ENCODE results near the gene TBC1D14. TPM values are rescaled to one million over a fixed set of nuclear protein-coding genes. Genes with fewer than 3 reads are reported as not detected.
"Not testable (repeated sequence)": the region's sequence is repeated elsewhere in the genome, so short reads cannot be mapped to it uniquely, and the experiment has no call there.

Gene TBC1D14
- total RNA-seq, 2 donors from 2014 or later, result 42.3 to 43.5 TPM

DNA sequence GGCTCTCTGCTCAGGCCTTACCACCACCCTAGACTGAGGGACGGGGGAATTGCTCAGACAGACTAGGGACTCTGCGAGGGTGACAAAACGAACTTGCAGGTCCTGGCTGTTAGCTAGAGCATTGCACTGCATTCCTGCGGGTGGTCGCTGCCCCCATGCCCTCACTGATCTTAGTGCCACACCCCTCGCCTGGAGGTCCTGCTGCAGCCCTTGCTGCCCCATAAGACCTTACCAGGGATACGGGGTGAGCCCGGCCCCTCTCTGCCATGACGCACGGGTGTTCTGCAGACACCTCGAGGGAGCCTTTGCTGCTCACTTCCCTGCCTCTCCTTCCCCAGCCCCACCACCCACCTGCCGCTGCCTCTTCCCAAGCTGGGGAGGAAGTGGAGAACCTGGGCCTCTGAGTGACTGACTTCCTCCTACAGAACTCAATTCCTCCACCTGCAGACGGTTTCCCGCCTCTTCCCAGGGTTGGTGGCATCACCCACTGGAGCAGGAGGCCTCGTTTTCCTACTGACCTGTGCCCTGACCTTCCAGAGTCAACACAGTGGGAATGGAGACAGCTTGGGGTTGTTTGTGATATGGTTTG, 19.8 kb upstream of the TBC1D14 start:
- peaks cover 17% of the 10 kb centered on the region for H3K9me3 Mint-ChIP-seq
- H3K9me3 ChIP-seq (ENCODE audit: control insufficient read depth, low read length), result peaks cover 4% of the 10 kb centered on the region
- no peak overlapping the region for H3K4me3 ChIP-seq (ENCODE audit: low read length)
- no peak overlapping the region for H3K27ac Mint-ChIP-seq
- H3K27me3 Mint-ChIP-seq (ENCODE audit: insufficient read depth), result no peaks in the 10 kb centered on the region
- H3K9ac ChIP-seq (ENCODE audit: extremely low read depth, low read length, poor library complexity, severe bottlenecking), result no peak overlapping the region
- H3K36me3 Mint-ChIP-seq (ENCODE audit: low read depth), result peaks cover 10% of the 10 kb centered on the region
- H3K4me1 Mint-ChIP-seq, result peaks cover 4% of the 10 kb centered on the region
- no peak overlapping the region for H3K27ac ChIP-seq (ENCODE audit: low read depth, low read length)
- no peaks in the 10 kb centered on the region for H3K4me1 ChIP-seq (ENCODE audit: control insufficient read depth, insufficient read depth, low read length)
- DNase-seq, result no peak
- TF ChIP-seq, protein P1, sequence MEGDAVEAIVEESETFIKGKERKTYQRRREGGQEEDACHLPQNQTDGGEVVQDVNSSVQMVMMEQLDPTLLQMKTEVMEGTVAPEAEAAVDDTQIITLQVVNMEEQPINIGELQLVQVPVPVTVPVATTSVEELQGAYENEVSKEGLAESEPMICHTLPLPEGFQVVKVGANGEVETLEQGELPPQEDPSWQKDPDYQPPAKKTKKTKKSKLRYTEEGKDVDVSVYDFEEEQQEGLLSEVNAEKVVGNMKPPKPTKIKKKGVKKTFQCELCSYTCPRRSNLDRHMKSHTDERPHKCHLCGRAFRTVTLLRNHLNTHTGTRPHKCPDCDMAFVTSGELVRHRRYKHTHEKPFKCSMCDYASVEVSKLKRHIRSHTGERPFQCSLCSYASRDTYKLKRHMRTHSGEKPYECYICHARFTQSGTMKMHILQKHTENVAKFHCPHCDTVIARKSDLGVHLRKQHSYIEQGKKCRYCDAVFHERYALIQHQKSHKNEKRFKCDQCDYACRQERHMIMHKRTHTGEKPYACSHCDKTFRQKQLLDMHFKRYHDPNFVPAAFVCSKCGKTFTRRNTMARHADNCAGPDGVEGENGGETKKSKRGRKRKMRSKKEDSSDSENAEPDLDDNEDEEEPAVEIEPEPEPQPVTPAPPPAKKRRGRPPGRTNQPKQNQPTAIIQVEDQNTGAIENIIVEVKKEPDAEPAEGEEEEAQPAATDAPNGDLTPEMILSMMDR (conservative IDR thresholded peaks at IDR 0.05), result no peak
- no peak overlapping the region for H3K4me3 Mint-ChIP-seq
- 95 to 98% methylated on average over 6 to 15 of the region's 15 CpGs for WGBS, 2 experiments (ENCODE audit: insufficient coverage in 1 of 2, insufficient read length in 1 of 2)
- no peaks in the 10 kb centered on the region for H3K27me3 ChIP-seq (ENCODE audit: control insufficient read depth, insufficient read depth, low read length, poor library complexity, severe bottlenecking)
- no peaks in the 10 kb centered on the region for H3K36me3 ChIP-seq (ENCODE audit: control insufficient read depth, insufficient read depth, low read length)

GRCh38 chr4:6890358-6890757, 19.3 kb upstream of the TBC1D14 start:
- Mint-ChIP-seq H3K4me3 (no peak overlapping the region), H3K36me3 (ENCODE audit: low read depth) (peaks cover 10% of the 10 kb centered on the region), H3K27me3 (ENCODE audit: insufficient read depth) (no peaks in the 10 kb centered on the region), H3K27ac (no peak overlapping the region), H3K9me3 (peaks cover 17% of the 10 kb centered on the region), H3K4me1 (peaks cover 4% of the 10 kb centered on the region)
- TF ChIP-seq, protein P1 (conservative IDR thresholded peaks at IDR 0.05), result no peak
- Histone ChIP-seq H3K4me3 (ENCODE audit: low read length) (no peak overlapping the region), H3K9ac (ENCODE audit: extremely low read depth, low read length, poor library complexity, severe bottlenecking) (no peak overlapping the region), H3K4me1 (ENCODE audit: control insufficient read depth, insufficient read depth, low read length) (no peaks in the 10 kb centered on the region), H3K9me3 (ENCODE audit: control insufficient read depth, low read length) (peaks cover 4% of the 10 kb centered on the region), H3K27ac (ENCODE audit: low read depth, low read length) (no peak overlapping the region), H3K36me3 (ENCODE audit: control insufficient read depth, insufficient read depth, low read length) (no peaks in the 10 kb centered on the region), H3K27me3 (ENCODE audit: control insufficient read depth, insufficient read depth, low read length, poor library complexity, severe bottlenecking) (no peaks in the 10 kb centered on the region)
- no peak for DNase-seq
- 91% methylated on average over 3 of the region's 3 CpGs; no CpG with 5 or more reads in 1 of the 2 experiments for WGBS, 2 experiments (ENCODE audit: insufficient coverage in 1 of 2, insufficient read length in 1 of 2)

GRCh38 chr4:6890971-6891370, 18.7 kb upstream of the TBC1D14 start:
- peaks cover 10% of the 10 kb centered on the region for H3K36me3 Mint-ChIP-seq (ENCODE audit: low read depth)

More at GRCh38 chr4:6890971-6891370, 18.7 kb upstream of the TBC1D14 start:
- not testable (repeated sequence) for H3K36me3 ChIP-seq (ENCODE audit: control insufficient read depth, insufficient read depth, low read length); H3K9ac ChIP-seq (ENCODE audit: extremely low read depth, low read length, poor library complexity, severe bottlenecking); H3K9me3 ChIP-seq (ENCODE audit: control insufficient read depth, low read length); H3K27me3 Mint-ChIP-seq (ENCODE audit: insufficient read depth); H3K4me1 ChIP-seq (ENCODE audit: control insufficient read depth, insufficient read depth, low read length); H3K4me3 ChIP-seq (ENCODE audit: low read length); H3K27me3 ChIP-seq (ENCODE audit: control insufficient read depth, insufficient read depth, low read length, poor library complexity, severe bottlenecking); DNase-seq; H3K4me1 Mint-ChIP-seq; H3K27ac ChIP-seq (ENCODE audit: low read depth, low read length); H3K4me3 Mint-ChIP-seq; H3K27ac Mint-ChIP-seq
- 94 to 95% methylated on average over 2 to 9 of the region's 9 CpGs for WGBS, 2 experiments (ENCODE audit: insufficient coverage in 1 of 2, insufficient read length in 1 of 2)
- H3K9me3 Mint-ChIP-seq, result peaks cover 17% of the 10 kb centered on the region

Data from endodermal cell (in vitro differentiated cells).